OCI-LY1 (cell line): ENCODE data around the gene ABHD17A.

Experiments
- H2AFZ ChIP-seq: fragments of 200-600 bp; sonication (generic), shearing (Covaris generic); 2 replicates; pipeline ENCODE4 v1.6.0; 2014; ENCODE audit warnings: antibody characterized with exemption, mild to moderate bottlenecking, low read length
- H3F3A ChIP-seq: fragments of 200-600 bp; sonication (generic), shearing (Covaris generic); 2 replicates; pipeline ENCODE4 v1.6.0; 2014; ENCODE audit warnings: mild to moderate bottlenecking, antibody characterized with exemption, low read length, moderate library complexity; ENCODE audit not compliant: insufficient read depth
- H3K27ac ChIP-seq: fragments of 200-600 bp; sonication (generic); 2 replicates; pipeline ENCODE4 v1.5.1; 2014; ENCODE audit warnings: low read length, mixed run types, mild to moderate bottlenecking, low read depth; ENCODE audit not compliant: poor library complexity, severe bottlenecking
- H3K27me3 ChIP-seq: fragments of 200-600 bp; sonication (generic); 2 replicates; pipeline ENCODE4 v1.6.0; 2014; ENCODE audit warnings: antibody characterized with exemption, mild to moderate bottlenecking, low read length, moderate library complexity; ENCODE audit not compliant: insufficient read depth
- H3K36me3 ChIP-seq: fragments of 200-600 bp; sonication (generic); 2 replicates; pipeline ENCODE4 v1.6.1; 2014; ENCODE audit warnings: mild to moderate bottlenecking, antibody characterized with exemption, low read length, moderate library complexity, mixed read lengths; ENCODE audit not compliant: insufficient read depth
- H3K4me1 ChIP-seq: fragments of 200-600 bp; sonication (generic); 2 replicates; pipeline ENCODE4 v1.5.1; 2014; ENCODE audit warnings: mild to moderate bottlenecking, low read length, moderate library complexity; ENCODE audit not compliant: insufficient read depth, severe bottlenecking
- H3K4me2 ChIP-seq: fragments of 200-600 bp; sonication (generic), shearing (Covaris generic); 2 replicates; pipeline ENCODE4 v1.6.1; 2014; ENCODE audit warnings: low read length
- H3K4me3 ChIP-seq: fragments of 200-600 bp; sonication (generic); 2 replicates; pipeline ENCODE4 v1.5.1; 2014; ENCODE audit warnings: low read length, low read depth, mild to moderate bottlenecking, mixed read lengths; ENCODE audit not compliant: poor library complexity, severe bottlenecking
- H3K79me2 ChIP-seq: fragments of 200-600 bp; shearing (Covaris generic); 2 replicates; pipeline ENCODE4 v1.6.1; 2016; ENCODE audit warnings: mixed run types, low read length, mixed read lengths; ENCODE audit not compliant: insufficient read depth
- H3K9ac ChIP-seq: fragments of 200-600 bp; sonication (generic), shearing (Covaris generic); 2 replicates; pipeline ENCODE4 v1.6.1; 2014; ENCODE audit warnings: mild to moderate bottlenecking, low read length, mixed read lengths
- H3K9me2 ChIP-seq: fragments of 200-600 bp; sonication (generic), shearing (Covaris generic); 2 replicates; pipeline ENCODE4 v1.6.1; 2014; ENCODE audit warnings: low read depth, mild to moderate bottlenecking, low read length, mixed read lengths
- H3K9me3 ChIP-seq: fragments of 200-600 bp; shearing (Covaris generic); 2 replicates; pipeline ENCODE4 v1.6.1; 2014; ENCODE audit warnings: low read length, mixed read lengths
- H4K20me1 ChIP-seq: fragments of 200-600 bp; sonication (generic), shearing (Covaris generic); 2 replicates; pipeline ENCODE4 v1.6.0; 2016; ENCODE audit warnings: mild to moderate bottlenecking, low read length; ENCODE audit not compliant: insufficient read depth
- EZH2 ChIP-seq: fragments of 200-600 bp; sonication (generic), shearing (Covaris generic); IDR thresholded peaks from 2 replicates; pipeline ENCODE4 v1.8.0; 2017; ENCODE audit warnings: borderline replicate concordance, mixed run types, mild to moderate bottlenecking, antibody characterized with exemption, low read length, moderate library complexity, mixed read lengths
- TF ChIP-seq, protein P1 (sequence below): fragments of 200-600 bp; sonication (generic), shearing (Covaris generic); IDR thresholded peaks from 2 replicates; pipeline ENCODE4 v1.5.1; 2017; ENCODE audit warnings: mild to moderate bottlenecking, antibody characterized with exemption, low read length, moderate library complexity, mixed read lengths

The ABHD17A gene

DNA sequence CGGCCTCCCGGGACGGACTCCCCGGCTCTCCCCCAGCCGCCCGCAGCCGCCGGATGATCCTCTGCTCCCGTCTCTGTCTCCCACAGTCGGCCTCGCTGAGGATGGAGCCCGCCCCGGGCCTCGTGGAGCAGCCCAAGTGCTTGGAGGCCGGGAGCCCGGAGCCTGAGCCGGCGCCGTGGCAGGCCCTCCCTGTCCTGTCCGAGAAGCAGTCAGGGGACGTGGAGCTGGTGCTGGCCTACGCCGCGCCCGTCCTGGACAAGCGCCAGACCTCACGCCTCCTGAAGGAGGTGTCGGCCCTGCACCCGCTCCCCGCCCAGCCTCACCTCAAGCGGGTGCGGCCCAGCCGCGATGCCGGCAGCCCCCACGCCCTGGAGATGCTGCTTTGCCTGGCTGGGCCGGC lies 26.7 kb upstream of the ABHD17A start:
- Histone ChIP-seq H3K9ac (no peak overlapping the region), H3K9me2 (no peaks in the 10 kb centered on the region), H3K9me3 (no peaks in the 10 kb centered on the region), H2AFZ (no peak overlapping the region), H4K20me1 (no peaks in the 10 kb centered on the region), H3K4me2 (no peak overlapping the region), H3K36me3 (peaks cover 18% of the 10 kb centered on the region), H3K4me1 (peaks cover 27% of the 10 kb centered on the region), H3K27me3 (no peaks in the 10 kb centered on the region), H3F3A (no peaks in the 10 kb centered on the region), H3K27ac (no peak overlapping the region), H3K79me2 (peaks cover 27% of the 10 kb centered on the region), H3K4me3 (no peak overlapping the region)
- TF ChIP-seq, protein P1, sequence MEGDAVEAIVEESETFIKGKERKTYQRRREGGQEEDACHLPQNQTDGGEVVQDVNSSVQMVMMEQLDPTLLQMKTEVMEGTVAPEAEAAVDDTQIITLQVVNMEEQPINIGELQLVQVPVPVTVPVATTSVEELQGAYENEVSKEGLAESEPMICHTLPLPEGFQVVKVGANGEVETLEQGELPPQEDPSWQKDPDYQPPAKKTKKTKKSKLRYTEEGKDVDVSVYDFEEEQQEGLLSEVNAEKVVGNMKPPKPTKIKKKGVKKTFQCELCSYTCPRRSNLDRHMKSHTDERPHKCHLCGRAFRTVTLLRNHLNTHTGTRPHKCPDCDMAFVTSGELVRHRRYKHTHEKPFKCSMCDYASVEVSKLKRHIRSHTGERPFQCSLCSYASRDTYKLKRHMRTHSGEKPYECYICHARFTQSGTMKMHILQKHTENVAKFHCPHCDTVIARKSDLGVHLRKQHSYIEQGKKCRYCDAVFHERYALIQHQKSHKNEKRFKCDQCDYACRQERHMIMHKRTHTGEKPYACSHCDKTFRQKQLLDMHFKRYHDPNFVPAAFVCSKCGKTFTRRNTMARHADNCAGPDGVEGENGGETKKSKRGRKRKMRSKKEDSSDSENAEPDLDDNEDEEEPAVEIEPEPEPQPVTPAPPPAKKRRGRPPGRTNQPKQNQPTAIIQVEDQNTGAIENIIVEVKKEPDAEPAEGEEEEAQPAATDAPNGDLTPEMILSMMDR, result no peak
- TF ChIP-seq EZH2, result no peak

DNA sequence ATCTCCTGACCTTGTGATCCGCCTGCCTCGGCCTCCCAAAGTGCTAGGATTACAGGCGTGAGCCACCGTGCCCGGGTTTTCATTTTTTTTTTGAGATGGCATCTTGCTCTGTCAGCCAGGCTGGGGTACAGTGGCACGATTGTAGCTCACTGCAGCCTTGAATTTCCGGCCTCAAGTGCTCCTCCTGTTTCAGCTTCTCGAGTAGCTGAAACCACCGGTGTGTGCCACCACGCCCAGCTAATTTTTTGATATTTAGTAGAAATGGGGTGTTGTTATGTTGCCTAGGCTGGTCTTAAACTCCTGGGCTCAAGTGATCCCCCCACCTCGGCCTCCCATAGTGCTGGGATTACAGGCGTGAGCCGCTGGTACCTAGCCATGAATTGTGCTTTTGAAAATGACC lies 25.8 kb upstream of the ABHD17A start:
- Histone ChIP-seq H3K27me3 (no peaks in the 10 kb centered on the region), H3K4me2 (no peak overlapping the region), H2AFZ (no peak overlapping the region), H3K9ac (no peak overlapping the region), H3K4me3 (no peak overlapping the region), H3K9me3 (no peaks in the 10 kb centered on the region), H3K36me3 (peaks cover 18% of the 10 kb centered on the region), H4K20me1 (no peaks in the 10 kb centered on the region), H3K4me1 (peaks cover 36% of the 10 kb centered on the region), H3K9me2 (no peaks in the 10 kb centered on the region), H3F3A (no peaks in the 10 kb centered on the region), H3K27ac (no peak overlapping the region), H3K79me2 (peaks cover 28% of the 10 kb centered on the region)
- TF ChIP-seq, protein P1, result no peak
- TF ChIP-seq EZH2, result no peak

DNA sequence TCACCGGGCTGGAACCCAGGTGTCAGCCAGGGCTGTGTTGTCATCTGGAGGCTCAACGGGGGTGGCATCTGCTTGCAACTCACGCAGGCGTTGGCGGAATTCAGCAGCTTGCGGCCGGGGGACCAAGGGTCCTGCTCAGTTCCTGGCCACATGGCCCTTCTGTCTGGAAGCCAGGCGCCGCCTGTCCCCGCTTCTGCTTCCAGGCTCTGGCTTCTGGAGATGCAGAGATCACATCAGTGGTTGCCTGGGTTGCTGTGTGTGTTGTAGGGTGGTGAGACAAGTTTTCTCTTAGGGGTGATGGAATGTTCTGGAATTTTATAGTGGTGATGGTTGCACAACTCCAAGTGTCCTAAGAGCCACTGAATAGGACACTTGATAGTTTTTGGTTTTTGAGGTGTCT lies 24.9 kb upstream of the ABHD17A start:
- H4K20me1 ChIP-seq, result no peaks in the 10 kb centered on the region
- no peaks in the 10 kb centered on the region for H3K9me2 ChIP-seq
- H3K27me3 ChIP-seq, result no peaks in the 10 kb centered on the region
- peaks cover 18% of the 10 kb centered on the region for H3K36me3 ChIP-seq
- TF ChIP-seq EZH2, result no peak
- H3K4me3 ChIP-seq, result no peak overlapping the region
- peaks cover 41% of the 10 kb centered on the region for H3K4me1 ChIP-seq
- no peak overlapping the region for H3K27ac ChIP-seq
- no peak overlapping the region for H3K9ac ChIP-seq
- H3K4me2 ChIP-seq, result no peak overlapping the region; the same call in 1 of the 2 replicates
- H2AFZ ChIP-seq, result no peak overlapping the region
- H3K9me3 ChIP-seq, result no peaks in the 10 kb centered on the region
- no peaks in the 10 kb centered on the region for H3F3A ChIP-seq
- peaks cover 32% of the 10 kb centered on the region for H3K79me2 ChIP-seq

DNA sequence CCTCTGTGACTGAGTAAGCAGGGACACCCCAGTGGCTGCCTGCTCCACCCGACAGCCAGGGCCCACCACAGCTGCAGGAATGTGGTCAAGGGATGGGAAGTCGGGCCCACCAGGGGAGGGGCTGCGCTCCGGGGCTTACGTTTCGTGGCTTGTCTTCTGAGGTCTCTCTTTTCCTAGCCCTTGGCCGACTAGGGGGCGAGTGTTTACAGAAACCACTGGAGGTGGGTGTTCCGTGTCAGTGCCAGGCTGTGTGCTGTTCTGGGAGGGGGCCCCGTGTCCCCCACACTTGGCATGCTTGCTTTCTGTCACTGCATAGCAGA lies 24.4 kb upstream of the ABHD17A start:
- Histone ChIP-seq H4K20me1 (no peaks in the 10 kb centered on the region), H3K4me2 (no peak overlapping the region; the same call in 1 of the 2 replicates), H3K36me3 (peaks cover 18% of the 10 kb centered on the region), H3K27ac (no peak overlapping the region), H3K9me2 (no peaks in the 10 kb centered on the region), H3K4me3 (no peak overlapping the region), H3K9ac (no peak overlapping the region), H3K4me1 (peaks cover 44% of the 10 kb centered on the region), H3K9me3 (no peaks in the 10 kb centered on the region), H3K27me3 (no peaks in the 10 kb centered on the region), H2AFZ (no peak overlapping the region), H3K79me2 (peaks cover 32% of the 10 kb centered on the region), H3F3A (no peaks in the 10 kb centered on the region; the same call in 1 of the 2 replicates)
- TF ChIP-seq, protein P1, result no peak
- TF ChIP-seq EZH2, result no peak
